Fibroblast of the aortic adventitia (primary cell): ENCODE data around the gene WDR7. TPM values are rescaled to one million over a fixed set of nuclear protein-coding genes. Genes with fewer than 3 reads are reported as not detected.

Source experiments
- DNase-seq: peaks from one replicate; pipeline ENCODE4 v3.0.0-alpha.2; 2010; ENCODE audit warnings: low read depth
- H3K4me3 ChIP-seq: 2 replicates; pipeline ENCODE4 v1.5.1; 2011; ENCODE audit warnings: low read depth, mild to moderate bottlenecking, control low read depth, low read length, moderate library complexity
- CTCF ChIP-seq: IDR thresholded peaks from 2 replicates; pipeline ENCODE4 v1.5.1; 2011; ENCODE audit warnings: mild to moderate bottlenecking, low read length, control low read depth, inconsistent platforms; ENCODE audit not compliant: insufficient read depth
- total RNA-seq: library from RNA; depleted of rRNA; stranded (reverse); fragments of >200 nt; gene quantifications from 2 replicates; pipeline ENCODE4 v1.2.3, GENCODE V29; 2012; ENCODE audit warnings: low replicate concordance

WDR7 gene
- total RNA-seq, 1 donor, result 24.0 TPM

GRCh38 chr18:56959120-56959519 lies 308.0 kb downstream of the WDR7 start:
- no peak for TF ChIP-seq CTCF
- H3K4me3 ChIP-seq, result no peak overlapping the region
- no peak for DNase-seq

- no peak for DNase-seq
- TF ChIP-seq CTCF, result no peak
- H3K4me3 ChIP-seq, result no peak overlapping the region
Measured at GRCh38 chr18:56962322-56962721, 311.2 kb downstream of the WDR7 start.

- no peak for TF ChIP-seq CTCF
- H3K4me3 ChIP-seq, result no peak overlapping the region
- DNase-seq, result no peak
Measured at GRCh38 chr18:56967035-56967434, 315.9 kb downstream of the WDR7 start.

GRCh38 chr18:56973487-56973886 lies 322.3 kb downstream of the WDR7 start:
- DNase-seq, result peak; percentile 8
- H3K4me3 ChIP-seq, result no peak overlapping the region
- no peak for TF ChIP-seq CTCF

- DNase-seq, result no peak
- no peak for TF ChIP-seq CTCF
Measured at GRCh38 chr18:56974141-56974540, 323.0 kb downstream of the WDR7 start.

GRCh38 chr18:56975276-56975675 lies 324.1 kb downstream of the WDR7 start:
- TF ChIP-seq CTCF, result no peak
- DNase-seq, result no peak

More at GRCh38 chr18:56974141-56974540, 323.0 kb downstream of the WDR7 start:
- no peak overlapping the region for H3K4me3 ChIP-seq

GRCh38 chr18:56977309-56977708 lies 326.1 kb downstream of the WDR7 start:
- no peak overlapping the region for H3K4me3 ChIP-seq
- DNase-seq, result no peak
- TF ChIP-seq CTCF, result no peak

More at GRCh38 chr18:56975276-56975675, 324.1 kb downstream of the WDR7 start:
- H3K4me3 ChIP-seq, result no peak overlapping the region
